Activated T-cell treated with anti-CD3 and anti-CD28 coated beads, Interleukin-2, amount 50 U/mL, for 4 hours (primary cell): Measurements from ENCODE around the gene TSPAN7. TPM values are rescaled to one million over a fixed set of nuclear protein-coding genes. Genes with fewer than 3 reads are reported as not detected.

ENCODE experiments used
- ATAC-seq, 2 donors: fragments of 200-7000 bp; cut with Tn5 transposase; one replicate each; pipeline ENCODE4 v1.10.0; 2021
- DNase-seq: peaks from one replicate; pipeline ENCODE4 v3.0.0-alpha.2; 2020
- H3K27me3 Mint-ChIP-seq: one replicate; pipeline ENCODE4 v1.8.0; 2021; ENCODE audit warnings: low read depth, mixed read lengths
- H3K36me3 Mint-ChIP-seq: one replicate; pipeline ENCODE4 v1.8.0; 2022; ENCODE audit warnings: mixed read lengths; ENCODE audit not compliant: insufficient read depth
- H3K4me1 Mint-ChIP-seq: one replicate; pipeline ENCODE4 v1.8.0; 2021; ENCODE audit warnings: low read depth, mixed read lengths
- H3K4me3 Mint-ChIP-seq: one replicate; pipeline ENCODE4 v1.8.0; 2021; ENCODE audit warnings: mild to moderate bottlenecking, moderate library complexity, mixed read lengths
- H3K9me3 Mint-ChIP-seq: one replicate; pipeline ENCODE4 v1.8.0; 2021; ENCODE audit warnings: mixed read lengths
- total RNA-seq, 3 donors: library from RNA; stranded (reverse); gene quantifications; one replicate each; pipeline ENCODE4 v1.2.1, GENCODE V29; 2021

The TSPAN7 gene
- total RNA-seq, 3 donors from 2014 or later, result 0.18 to 0.29 TPM; not detected in 1

DNA sequence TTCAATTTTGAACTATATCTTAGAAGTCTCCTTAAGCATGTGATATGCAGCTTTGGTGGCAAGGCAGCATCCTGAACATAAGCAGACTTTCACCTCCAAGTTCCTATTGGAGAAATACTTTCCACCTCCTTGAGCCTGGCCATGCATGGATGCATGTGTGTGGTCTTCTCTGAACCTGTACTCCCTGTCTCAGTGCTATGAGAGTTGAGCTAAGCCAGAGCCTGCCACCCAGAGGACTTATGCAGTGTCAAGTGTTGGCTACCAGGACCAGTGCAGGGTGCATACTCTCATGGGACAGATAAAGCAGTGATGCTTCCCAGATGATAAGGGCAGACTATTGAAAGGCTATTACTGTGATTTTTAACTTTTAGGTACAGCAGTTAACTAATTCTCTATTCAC lies 105.6 kb downstream of the TSPAN7 start:
- no peaks in the 10 kb centered on the region for H3K36me3 Mint-ChIP-seq
- peaks cover 3% of the 10 kb centered on the region for H3K4me1 Mint-ChIP-seq
- no peaks in the 10 kb centered on the region for H3K9me3 Mint-ChIP-seq
- H3K4me3 Mint-ChIP-seq, result no peak overlapping the region
- DNase-seq (no peak), ATAC-seq (no peak)
- H3K27me3 Mint-ChIP-seq, result no peaks in the 10 kb centered on the region

DNA sequence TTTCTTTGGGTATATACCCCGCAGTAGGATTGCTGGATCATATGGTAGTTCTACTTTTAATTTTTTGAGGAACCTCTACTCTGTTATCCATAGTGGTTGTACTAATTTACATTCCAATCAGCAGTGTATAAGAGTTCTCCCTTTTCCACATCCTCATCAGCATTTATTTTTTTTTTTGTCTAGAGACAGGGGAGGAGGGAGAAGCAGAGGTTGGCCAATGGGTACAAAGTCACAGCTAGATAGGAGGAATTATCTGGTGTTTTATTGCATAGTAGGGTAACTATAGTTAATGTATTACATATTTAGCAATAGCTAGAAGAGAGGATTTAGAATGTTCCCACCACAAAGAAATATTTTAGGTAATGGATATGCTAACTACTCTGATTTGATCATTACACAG lies 107.4 kb downstream of the TSPAN7 start:
- Mint-ChIP-seq H3K36me3 (no peaks in the 10 kb centered on the region), H3K9me3 (no peaks in the 10 kb centered on the region), H3K4me3 (no peak overlapping the region), H3K4me1 (peaks cover 3% of the 10 kb centered on the region), H3K27me3 (no peaks in the 10 kb centered on the region)
- no peak for ATAC-seq
- no peak for DNase-seq

DNA sequence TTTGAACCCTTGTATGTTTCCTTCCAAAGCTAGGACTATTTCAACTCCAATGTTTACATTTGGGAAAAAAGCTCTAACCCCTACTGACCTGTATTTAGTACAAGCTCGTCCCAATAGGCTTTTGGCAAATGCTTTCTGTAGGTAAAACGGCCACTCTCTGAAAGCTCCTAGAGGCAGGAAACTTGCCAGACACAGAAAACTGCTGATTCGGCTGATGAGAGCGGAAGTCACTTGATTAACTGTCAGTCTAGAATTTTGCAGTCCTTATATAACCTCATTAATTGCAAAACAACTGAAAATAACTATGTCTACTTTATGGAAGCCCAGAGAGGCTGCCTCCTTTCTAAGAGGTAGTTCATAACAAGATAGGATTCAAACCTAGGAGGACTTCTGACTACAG lies 108.1 kb downstream of the TSPAN7 start:
- Mint-ChIP-seq H3K36me3 (no peaks in the 10 kb centered on the region), H3K27me3 (no peaks in the 10 kb centered on the region), H3K4me3 (no peak overlapping the region), H3K4me1 (peaks cover 3% of the 10 kb centered on the region), H3K9me3 (no peaks in the 10 kb centered on the region)
- DNase-seq (no peak), ATAC-seq (no peak)

DNA sequence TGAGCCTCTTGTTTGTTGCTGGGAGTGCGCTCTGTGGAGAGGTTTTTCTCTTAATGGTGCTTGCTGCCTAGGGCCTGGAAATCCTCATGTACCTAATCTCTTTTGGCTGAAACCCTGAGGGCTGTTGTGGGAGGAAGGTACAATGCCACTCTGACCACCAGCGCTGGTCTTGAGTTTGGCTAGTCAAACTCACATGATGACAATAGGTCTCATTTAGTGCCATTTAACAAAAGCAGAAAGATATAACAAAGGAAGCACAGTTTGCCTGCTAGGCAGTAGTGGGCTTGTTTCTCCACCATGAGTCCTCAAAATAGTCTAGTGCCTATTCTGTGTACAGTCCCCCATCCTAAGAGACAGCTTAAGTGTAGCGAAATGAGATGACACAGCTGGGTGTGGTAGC lies 111.3 kb downstream of the TSPAN7 start:
- DNase-seq (no peak), ATAC-seq (no peak)
- Mint-ChIP-seq H3K27me3 (no peaks in the 10 kb centered on the region), H3K36me3 (no peaks in the 10 kb centered on the region), H3K4me3 (no peak overlapping the region), H3K4me1 (peaks cover 3% of the 10 kb centered on the region), H3K9me3 (no peaks in the 10 kb centered on the region)

DNA sequence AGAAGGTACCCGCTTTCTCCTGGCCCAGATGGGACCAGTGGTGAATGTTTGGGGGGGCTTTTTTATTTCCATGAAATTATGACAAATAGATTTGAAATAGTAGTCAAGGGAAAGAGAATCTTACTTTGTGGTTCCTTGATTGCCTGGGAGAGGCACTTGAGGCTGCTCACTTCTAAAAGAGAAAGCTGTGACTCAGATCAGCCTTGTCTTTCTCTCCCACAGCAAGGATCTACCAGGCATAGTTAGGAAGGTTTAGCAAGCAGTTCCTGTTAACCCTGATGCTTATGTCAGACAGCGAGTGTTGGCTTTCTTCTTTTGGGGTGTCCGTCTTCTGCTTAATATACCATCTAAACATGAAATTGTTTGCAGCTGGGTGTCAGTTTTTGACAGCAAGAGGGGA lies 114.5 kb downstream of the TSPAN7 start:
- H3K4me1 Mint-ChIP-seq, result no peaks in the 10 kb centered on the region
- DNase-seq (no peak), ATAC-seq (peak in 1 of 2 donors; percentile 40)
- no peaks in the 10 kb centered on the region for H3K9me3 Mint-ChIP-seq
- H3K4me3 Mint-ChIP-seq, result no peak overlapping the region
- no peaks in the 10 kb centered on the region for H3K36me3 Mint-ChIP-seq
- H3K27me3 Mint-ChIP-seq, result peaks cover 8% of the 10 kb centered on the region

DNA sequence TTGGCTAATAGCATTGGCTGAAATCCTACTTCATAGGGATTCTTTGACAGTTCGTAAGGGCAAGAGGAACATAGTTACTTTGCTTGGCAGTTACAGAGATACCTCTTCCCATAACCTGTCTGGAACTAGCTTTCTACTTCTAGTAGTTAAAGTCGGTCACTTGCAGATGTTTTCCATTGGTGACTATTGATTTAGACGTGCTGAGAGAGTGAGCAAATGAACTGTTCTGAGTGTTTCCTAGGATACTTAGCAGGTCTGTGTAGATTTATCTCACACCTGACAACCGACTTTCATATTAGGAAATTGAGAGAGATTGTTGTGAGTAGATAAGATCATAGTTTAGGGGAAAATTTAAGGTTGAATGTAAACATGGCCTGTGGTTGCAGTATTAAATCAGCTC lies 116.8 kb downstream of the TSPAN7 start:
- no peaks in the 10 kb centered on the region for H3K9me3 Mint-ChIP-seq
- no peaks in the 10 kb centered on the region for H3K36me3 Mint-ChIP-seq
- H3K4me1 Mint-ChIP-seq, result no peaks in the 10 kb centered on the region
- no peak for DNase-seq
- H3K27me3 Mint-ChIP-seq, result peaks cover 8% of the 10 kb centered on the region
- ATAC-seq, result no peak
- H3K4me3 Mint-ChIP-seq, result no peak overlapping the region

DNA sequence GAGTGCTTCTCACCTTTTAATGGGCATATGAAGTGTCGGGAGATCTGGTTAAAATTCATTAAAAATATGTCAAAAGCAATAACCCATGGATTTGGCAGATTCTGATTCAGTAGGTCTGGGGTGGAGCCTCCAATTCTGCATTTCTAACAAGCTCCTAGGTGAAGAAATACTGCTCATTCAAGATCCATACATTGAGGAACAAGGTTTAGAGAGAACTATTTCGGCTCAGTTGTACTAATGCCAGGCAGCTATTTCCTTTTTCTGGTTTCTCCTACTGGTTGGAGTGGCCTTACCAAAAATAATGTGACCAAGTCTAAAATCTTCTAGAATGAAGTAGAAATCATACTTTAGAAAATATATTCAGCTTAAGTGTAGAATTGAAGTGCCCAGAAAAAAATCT lies 117.5 kb downstream of the TSPAN7 start:
- no peak overlapping the region for H3K4me3 Mint-ChIP-seq
- H3K9me3 Mint-ChIP-seq, result no peaks in the 10 kb centered on the region
- no peak for ATAC-seq
- no peaks in the 10 kb centered on the region for H3K4me1 Mint-ChIP-seq
- DNase-seq, result no peak
- H3K36me3 Mint-ChIP-seq, result no peaks in the 10 kb centered on the region
- H3K27me3 Mint-ChIP-seq, result peaks cover 10% of the 10 kb centered on the region

DNA sequence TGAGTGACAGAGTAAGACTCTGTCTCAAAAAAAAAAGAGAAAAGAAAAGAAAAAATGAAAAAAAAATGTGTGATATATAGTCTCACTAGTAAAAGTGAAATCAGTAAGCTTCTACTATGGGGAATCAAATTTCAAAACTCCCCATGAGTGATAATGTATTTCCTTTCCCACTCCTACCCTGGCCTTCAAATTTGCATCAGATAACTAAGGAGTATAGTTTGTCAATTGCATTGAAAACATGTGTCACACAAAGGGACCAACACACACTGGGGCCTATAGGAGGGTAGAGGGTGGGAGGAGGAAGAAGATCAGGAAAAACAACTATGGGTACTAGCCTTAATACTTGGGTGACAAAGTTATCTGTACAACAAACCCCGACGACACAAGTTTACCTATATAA lies 118.4 kb downstream of the TSPAN7 start:
- Mint-ChIP-seq H3K4me1 (no peaks in the 10 kb centered on the region), H3K27me3 (peaks cover 10% of the 10 kb centered on the region), H3K9me3 (no peaks in the 10 kb centered on the region), H3K4me3 (no peak overlapping the region), H3K36me3 (no peaks in the 10 kb centered on the region)
- DNase-seq, result no peak
- ATAC-seq, result no peak

DNA sequence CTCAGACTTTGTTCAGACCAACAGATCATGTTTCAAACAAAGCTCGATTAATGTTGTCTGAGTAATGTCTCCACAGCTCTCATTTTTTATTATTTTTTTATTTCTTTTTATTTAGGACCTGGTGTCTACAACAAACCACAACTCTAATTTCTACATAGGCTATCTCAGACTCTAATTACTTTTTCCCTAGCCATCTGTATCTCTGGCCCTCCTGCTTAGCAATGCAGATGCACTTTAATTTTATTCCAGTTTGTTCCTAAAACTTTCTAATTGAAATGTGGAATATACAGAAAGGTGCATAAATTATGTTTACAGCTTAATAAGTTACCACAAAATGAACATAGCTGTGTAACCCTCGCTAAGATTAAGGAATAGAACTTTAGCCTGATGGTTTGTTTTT lies 120.8 kb downstream of the TSPAN7 start:
- no peak for ATAC-seq
- Mint-ChIP-seq H3K9me3 (no peaks in the 10 kb centered on the region), H3K4me3 (no peak overlapping the region), H3K27me3 (peaks cover 10% of the 10 kb centered on the region), H3K36me3 (no peaks in the 10 kb centered on the region), H3K4me1 (no peaks in the 10 kb centered on the region)
- no peak for DNase-seq

DNA sequence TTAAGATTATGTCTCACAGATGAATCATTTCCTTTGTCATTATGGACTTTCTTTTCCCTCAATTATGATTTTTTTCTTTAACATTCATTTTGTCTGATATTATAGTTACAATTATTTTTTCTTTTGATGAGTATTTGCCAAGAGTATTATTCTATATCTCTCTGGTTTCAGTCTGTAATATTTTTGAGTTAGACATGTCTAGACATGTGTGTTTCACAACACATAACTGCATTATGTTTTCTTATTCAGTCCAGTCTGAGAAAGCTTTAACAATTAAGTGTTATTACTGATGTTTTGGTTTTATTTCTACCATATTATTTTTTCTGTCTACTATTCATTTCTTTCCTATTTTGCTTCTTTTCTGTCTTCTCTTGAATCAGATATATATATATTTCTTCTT lies 131.6 kb downstream of the TSPAN7 start:
- DNase-seq (no peak), ATAC-seq (no peak)
- H3K27me3 Mint-ChIP-seq, result peaks cover 3% of the 10 kb centered on the region
- H3K9me3 Mint-ChIP-seq, result no peaks in the 10 kb centered on the region
- H3K4me1 Mint-ChIP-seq, result peaks cover 1% of the 10 kb centered on the region
- no peak overlapping the region for H3K4me3 Mint-ChIP-seq
- H3K36me3 Mint-ChIP-seq, result no peaks in the 10 kb centered on the region

DNA sequence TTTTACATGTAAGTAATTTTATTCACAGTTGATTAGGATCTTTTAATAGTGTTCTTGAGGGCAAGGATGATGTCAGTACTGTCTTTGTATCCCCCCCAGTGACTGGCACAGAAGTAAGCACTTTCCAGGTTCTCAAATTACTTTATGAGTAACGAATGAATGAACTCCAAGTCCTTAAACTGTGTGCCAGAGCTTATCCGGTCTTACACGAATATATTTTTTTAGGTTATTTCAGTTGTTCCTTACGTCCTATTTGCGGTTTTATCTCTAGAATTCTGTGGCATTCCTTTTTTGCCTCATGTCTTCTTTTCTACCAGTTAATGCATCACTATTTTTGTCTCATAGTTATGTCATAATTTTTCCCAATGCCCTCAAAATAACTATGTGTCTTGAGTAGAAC lies 133.1 kb downstream of the TSPAN7 start:
- peaks cover 1% of the 10 kb centered on the region for H3K4me1 Mint-ChIP-seq
- ATAC-seq, result no peak
- no peak overlapping the region for H3K4me3 Mint-ChIP-seq
- H3K36me3 Mint-ChIP-seq, result no peaks in the 10 kb centered on the region
- peaks cover 3% of the 10 kb centered on the region for H3K27me3 Mint-ChIP-seq
- H3K9me3 Mint-ChIP-seq, result no peaks in the 10 kb centered on the region
- no peak for DNase-seq

DNA sequence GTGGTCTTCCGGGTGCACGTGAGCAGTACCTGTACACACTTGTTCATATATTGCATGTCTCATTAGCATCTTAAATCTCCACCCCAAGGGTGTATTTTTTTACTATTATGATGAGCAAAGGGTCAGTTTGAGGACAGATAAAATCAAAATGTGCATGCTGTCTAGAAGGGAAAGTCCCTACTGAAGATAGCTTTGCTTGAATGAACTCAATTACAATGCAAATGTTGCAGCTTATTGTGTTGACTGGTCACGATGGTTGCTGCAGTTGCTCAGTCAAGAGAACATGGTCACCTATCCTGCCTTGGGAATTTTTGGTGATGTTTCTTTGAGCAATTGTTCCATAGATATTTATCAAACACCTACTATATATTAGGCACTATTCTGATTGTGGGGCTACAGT lies 136.1 kb downstream of the TSPAN7 start:
- no peak overlapping the region for H3K4me3 Mint-ChIP-seq
- peaks cover under 1% of the 10 kb centered on the region for H3K4me1 Mint-ChIP-seq
- no peak for ATAC-seq
- H3K27me3 Mint-ChIP-seq, result peaks cover 3% of the 10 kb centered on the region
- H3K36me3 Mint-ChIP-seq, result no peaks in the 10 kb centered on the region
- no peak for DNase-seq
- H3K9me3 Mint-ChIP-seq, result no peaks in the 10 kb centered on the region

DNA sequence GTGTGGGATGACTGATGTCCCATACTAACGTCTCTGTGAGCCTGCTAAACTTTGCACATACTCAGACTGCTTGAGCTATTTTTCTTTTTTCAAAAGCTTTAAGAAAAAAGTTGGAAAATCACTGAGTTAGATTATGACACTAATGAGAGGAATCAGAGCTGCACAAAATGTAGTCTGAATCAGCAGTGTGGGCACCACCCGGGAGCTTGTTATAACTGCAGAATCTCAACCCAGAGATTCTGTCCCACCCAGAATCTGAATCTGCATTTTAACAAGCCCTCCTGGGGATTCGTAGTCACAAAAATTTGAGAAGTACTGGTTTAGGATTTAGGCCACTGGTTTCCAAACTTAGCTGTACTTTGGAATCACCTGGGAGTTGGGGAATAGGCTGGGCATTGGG lies 137.8 kb downstream of the TSPAN7 start:
- H3K36me3 Mint-ChIP-seq, result no peaks in the 10 kb centered on the region
- no peak overlapping the region for H3K4me3 Mint-ChIP-seq
- no peak for ATAC-seq
- DNase-seq, result no peak
- peaks cover 2% of the 10 kb centered on the region for H3K27me3 Mint-ChIP-seq
- no peaks in the 10 kb centered on the region for H3K4me1 Mint-ChIP-seq
- H3K9me3 Mint-ChIP-seq, result no peaks in the 10 kb centered on the region

DNA sequence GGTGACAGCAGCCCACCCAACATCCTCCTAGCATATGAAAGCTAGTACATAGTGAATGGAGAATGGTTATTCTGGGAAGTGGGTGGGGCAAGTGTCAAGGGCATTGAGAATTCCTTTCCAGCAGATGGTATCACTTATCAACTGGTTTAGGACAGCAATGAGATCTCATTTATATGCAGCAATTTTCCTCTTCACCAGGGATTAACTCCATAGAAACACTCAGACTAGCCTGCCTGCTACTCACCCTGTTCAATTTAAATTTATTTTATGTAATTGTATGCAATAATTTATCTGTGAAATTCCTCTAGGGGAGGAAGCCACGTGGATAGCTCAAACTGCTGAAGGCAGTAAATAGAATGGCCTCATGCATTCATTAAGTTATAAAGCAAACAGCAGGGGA lies 138.4 kb downstream of the TSPAN7 start:
- H3K36me3 Mint-ChIP-seq, result no peaks in the 10 kb centered on the region
- DNase-seq (no peak), ATAC-seq (no peak)
- H3K9me3 Mint-ChIP-seq, result no peaks in the 10 kb centered on the region
- H3K4me3 Mint-ChIP-seq, result no peak overlapping the region
- peaks cover 4% of the 10 kb centered on the region for H3K27me3 Mint-ChIP-seq
- no peaks in the 10 kb centered on the region for H3K4me1 Mint-ChIP-seq

DNA sequence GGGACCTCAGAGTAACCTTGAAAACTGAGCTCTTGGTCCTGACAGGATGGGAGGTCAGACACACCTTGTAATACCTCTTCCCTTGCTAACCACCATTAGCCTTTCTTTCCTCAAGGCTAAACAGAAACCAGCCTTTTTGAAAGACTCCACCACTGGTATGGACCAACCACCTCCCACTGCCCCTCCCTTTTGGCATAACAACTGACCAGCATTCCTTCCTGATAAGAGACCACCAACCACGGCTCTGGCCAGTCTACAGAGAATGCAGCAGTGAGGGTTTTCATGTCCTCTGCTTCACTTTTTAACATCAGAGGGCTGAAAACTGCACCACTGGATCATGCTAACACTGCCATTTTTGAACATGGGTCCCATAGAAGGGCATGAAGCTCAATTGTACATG lies 139.7 kb downstream of the TSPAN7 start:
- Mint-ChIP-seq H3K27me3 (peaks cover 6% of the 10 kb centered on the region), H3K4me1 (no peaks in the 10 kb centered on the region), H3K36me3 (no peaks in the 10 kb centered on the region), H3K9me3 (no peaks in the 10 kb centered on the region), H3K4me3 (no peak overlapping the region)
- ATAC-seq (no peak), DNase-seq (no peak)

DNA sequence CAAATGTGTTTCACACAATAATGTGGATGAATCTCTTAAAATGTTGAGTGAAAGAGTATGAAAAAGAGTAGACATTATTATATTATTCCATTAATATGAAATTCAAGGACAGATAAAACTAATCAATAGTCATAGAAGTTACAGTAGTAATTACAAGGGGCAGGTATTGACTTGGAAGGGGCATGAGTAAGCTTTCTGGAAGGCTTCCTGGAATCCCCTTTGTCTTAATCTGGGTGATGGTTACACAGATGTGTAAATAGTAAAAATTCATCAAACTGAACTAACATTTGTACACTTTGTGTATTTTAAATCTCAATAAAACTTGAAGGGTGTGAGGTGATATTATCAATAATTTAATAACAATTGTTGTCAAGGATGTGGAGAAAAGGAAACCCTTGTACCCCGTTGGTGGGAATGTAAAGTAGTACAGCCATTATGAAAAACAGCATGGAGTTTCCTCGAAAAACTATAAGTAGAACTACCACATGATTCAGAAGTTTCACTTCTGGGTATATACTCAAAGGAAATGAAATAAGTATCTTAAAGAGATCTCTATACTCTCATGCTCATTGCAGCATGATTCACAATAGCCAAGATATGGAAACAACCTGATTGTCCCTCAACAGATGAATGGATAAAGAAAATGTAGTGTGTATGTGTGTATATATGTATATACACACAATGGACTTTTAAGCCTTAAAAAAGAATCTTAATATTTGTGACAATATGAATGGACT lies 143.0 kb downstream of the TSPAN7 start:
- H3K36me3 Mint-ChIP-seq, result no peaks in the 10 kb centered on the region
- H3K27me3 Mint-ChIP-seq, result peaks cover 10% of the 10 kb centered on the region
- no peaks in the 10 kb centered on the region for H3K4me1 Mint-ChIP-seq
- no peaks in the 10 kb centered on the region for H3K9me3 Mint-ChIP-seq
- DNase-seq (no peak), ATAC-seq (peak; percentile 60 to 61)
- no peak overlapping the region for H3K4me3 Mint-ChIP-seq
